HepG2 (cell line): Measurements from ENCODE around the gene ZNF771. TPM values are rescaled to one million over a fixed set of nuclear protein-coding genes. Genes with fewer than 3 reads are reported as not detected.
A peak's percentile ranks its signal among the peaks of the same experiment; 100 is the strongest.

Experiments used
- EED ChIP-seq: sonication (generic); formaldehyde crosslinking; IDR thresholded peaks from 2 replicates; pipeline ENCODE4 v1.5.0; 2020; ENCODE audit warnings: mild to moderate bottlenecking, missing genetic modification reagents
- IRF2 ChIP-seq: IDR thresholded peaks from 2 replicates; pipeline ENCODE4 v1.6.1; 2018; ENCODE audit warnings: missing genetic modification reagents, missing compliant biosample characterization
- NR2F2 ChIP-seq: IDR thresholded peaks from 2 replicates; pipeline ENCODE4 v1.6.1; 2012; ENCODE audit warnings: low read depth, inconsistent platforms, borderline replicate concordance
- POLR2AphosphoS2 ChIP-seq: IDR thresholded peaks from 2 replicates; pipeline ENCODE4 v1.6.1; 2011; ENCODE audit warnings: low read depth, low read length, improper control_type of control experiment
- PREB ChIP-seq: sonication (generic); formaldehyde crosslinking; IDR thresholded peaks from 2 replicates; pipeline ENCODE4 v1.4.0; 2020; ENCODE audit warnings: missing genetic modification reagents
- TFE3 ChIP-seq: IDR thresholded peaks from 2 replicates; pipeline ENCODE4 v1.6.1; 2016
- ZBTB34 ChIP-seq: sonication (generic); formaldehyde crosslinking; IDR thresholded peaks from 2 replicates; pipeline ENCODE4 v1.8.0; 2022; ENCODE audit warnings: mild to moderate bottlenecking, missing genetic modification reagents
- ZMYM4 ChIP-seq: sonication (generic); formaldehyde crosslinking; IDR thresholded peaks from 2 replicates; pipeline ENCODE4 v1.8.1; 2023; ENCODE audit warnings: mild to moderate bottlenecking, missing genetic modification reagents
- ZNF253 ChIP-seq: sonication (generic); formaldehyde crosslinking; IDR thresholded peaks from 2 replicates; pipeline ENCODE4 v1.8.0; 2022; ENCODE audit warnings: mild to moderate bottlenecking, missing genetic modification reagents, borderline replicate concordance
- ZNF317 ChIP-seq: sonication (generic); formaldehyde crosslinking; IDR thresholded peaks from 2 replicates; pipeline ENCODE4 v1.5.0; 2020; ENCODE audit warnings: mild to moderate bottlenecking, missing genetic modification reagents
- ZNF552 ChIP-seq: sonication (generic); formaldehyde crosslinking; IDR thresholded peaks from 2 replicates; pipeline ENCODE4 v1.9.0; 2022; ENCODE audit warnings: missing genetic modification reagents, mild to moderate bottlenecking, borderline replicate concordance
- ZNF703 ChIP-seq: sonication (generic); formaldehyde crosslinking; IDR thresholded peaks from 2 replicates; pipeline ENCODE4 v1.5.1; 2020; ENCODE audit warnings: missing genetic modification reagents, mild to moderate bottlenecking, moderate library complexity, borderline replicate concordance
- polyA plus RNA-seq, 8 experiments: library from polyadenylated mRNA; depleted of rRNA in 3 of 8; stranded (reverse) in 7 of 8; unstranded in 1 of 8; fragments of >200 nt; fragmentation: Illumina TruSeq in 4 of 8; extraction: Trizol in 4 of 8; gene quantifications; 2 replicates each; pipeline versions ENCODE4 v1.2.1 to v1.2.3, GENCODE V29; 2011 to 2016; ENCODE audit warnings: low read depth in 4 of 8, missing spikeins in 1 of 8, mixed read lengths in 1 of 8; ENCODE audit not compliant: insufficient read depth in 1 of 8
- total RNA-seq, 5 experiments: library from RNA; depleted of rRNA; stranded (reverse); fragments of >200 nt; fragmentation: Illumina TruSeq; extraction: Trizol; gene quantifications; 2 replicates each; pipeline ENCODE4 v1.2.3, GENCODE V29; 2016; ENCODE audit warnings: low read depth in 1 of 5
- TF ChIP-seq, protein P1 (sequence below): sonication (generic); formaldehyde crosslinking; IDR thresholded peaks from 2 replicates; pipeline ENCODE4 v1.8.0; 2022; ENCODE audit warnings: mild to moderate bottlenecking, missing genetic modification reagents, moderate library complexity
- TF ChIP-seq, protein P2 (sequence below): sonication (generic); formaldehyde crosslinking; IDR thresholded peaks from 2 replicates; pipeline ENCODE4 v1.4.0; 2020; ENCODE audit warnings: missing genetic modification reagents
- TF ChIP-seq, protein P3 (sequence below): IDR thresholded peaks from 2 replicates; pipeline ENCODE4 v1.6.1; 2012; ENCODE audit warnings: low read length, improper control_type of control experiment
- TF ChIP-seq, protein P4 (sequence below): sonication (generic); formaldehyde crosslinking; IDR thresholded peaks from 2 replicates; pipeline ENCODE4 v1.4.0; 2020; ENCODE audit warnings: missing genetic modification reagents, mild to moderate bottlenecking, borderline replicate concordance

The ZNF771 gene
- total and polyA plus RNA-seq, 2 of the 13 experiments (the other 11 are each of a cell fraction or from before 2014, with no cell fraction given) = 5.0 to 11.8 TPM

DNA sequence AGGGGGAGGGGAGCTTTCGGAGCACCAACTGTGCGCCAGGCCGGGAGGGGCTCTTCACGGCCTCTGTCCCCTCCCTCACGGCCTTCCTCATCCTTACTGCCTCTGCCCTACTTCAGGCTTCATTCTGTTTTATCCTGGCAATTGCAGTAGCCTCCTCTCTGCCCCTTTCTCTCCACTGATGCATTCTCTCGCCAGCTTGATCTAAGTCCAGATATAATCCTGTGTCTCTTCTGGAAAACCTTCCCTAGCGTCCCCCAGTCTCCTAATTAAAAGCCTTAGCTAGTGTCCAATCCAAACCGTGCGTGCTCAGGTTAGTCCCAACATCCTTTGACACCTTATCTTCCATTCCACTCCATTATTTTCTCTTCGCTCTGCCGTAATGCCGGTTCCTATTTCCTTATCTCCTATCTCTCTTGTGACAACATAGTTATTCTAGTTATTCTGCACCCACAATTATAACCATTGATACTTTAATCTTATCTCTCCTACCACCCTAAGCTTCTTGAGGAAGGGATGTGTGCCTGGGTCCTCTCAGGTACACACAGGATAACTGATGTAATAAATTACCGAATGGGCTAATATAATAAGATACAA is 11.3 kb upstream of the ZNF771 start (continued):
- TF ChIP-seq ZNF253 (no peak), EED (no peak), IRF2 (CRISPR knock-in tag) (no peak), ZNF703 (CRISPR knock-in tag) (no peak), POLR2AphosphoS2 (no peak), ZNF552 (no peak), TFE3 (CRISPR knock-in tag) (no peak), NR2F2 (no peak; the same call in 1 of the 2 replicates), ZBTB34 (CRISPR knock-in tag) (no peak), ZNF317 (CRISPR knock-in tag) (0 out of 2 replicates have a peak, but pooled peaks have one; percentile 23), PREB (no peak), ZMYM4 (CRISPR knock-in tag) (0 out of 2 replicates have a peak, but pooled peaks have one; percentile 20)
- TF ChIP-seq, protein P1, sequence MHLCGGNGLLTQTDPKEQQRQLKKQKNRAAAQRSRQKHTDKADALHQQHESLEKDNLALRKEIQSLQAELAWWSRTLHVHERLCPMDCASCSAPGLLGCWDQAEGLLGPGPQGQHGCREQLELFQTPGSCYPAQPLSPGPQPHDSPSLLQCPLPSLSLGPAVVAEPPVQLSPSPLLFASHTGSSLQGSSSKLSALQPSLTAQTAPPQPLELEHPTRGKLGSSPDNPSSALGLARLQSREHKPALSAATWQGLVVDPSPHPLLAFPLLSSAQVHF (CRISPR knock-in tag) = no peak
- TF ChIP-seq, protein P2, sequence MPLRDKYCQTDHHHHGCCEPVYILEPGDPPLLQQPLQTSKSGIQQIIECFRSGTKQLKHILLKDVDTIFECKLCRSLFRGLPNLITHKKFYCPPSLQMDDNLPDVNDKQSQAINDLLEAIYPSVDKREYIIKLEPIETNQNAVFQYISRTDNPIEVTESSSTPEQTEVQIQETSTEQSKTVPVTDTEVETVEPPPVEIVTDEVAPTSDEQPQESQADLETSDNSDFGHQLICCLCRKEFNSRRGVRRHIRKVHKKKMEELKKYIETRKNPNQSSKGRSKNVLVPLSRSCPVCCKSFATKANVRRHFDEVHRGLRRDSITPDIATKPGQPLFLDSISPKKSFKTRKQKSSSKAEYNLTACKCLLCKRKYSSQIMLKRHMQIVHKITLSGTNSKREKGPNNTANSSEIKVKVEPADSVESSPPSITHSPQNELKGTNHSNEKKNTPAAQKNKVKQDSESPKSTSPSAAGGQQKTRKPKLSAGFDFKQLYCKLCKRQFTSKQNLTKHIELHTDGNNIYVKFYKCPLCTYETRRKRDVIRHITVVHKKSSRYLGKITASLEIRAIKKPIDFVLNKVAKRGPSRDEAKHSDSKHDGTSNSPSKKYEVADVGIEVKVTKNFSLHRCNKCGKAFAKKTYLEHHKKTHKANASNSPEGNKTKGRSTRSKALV = no peak
- TF ChIP-seq, protein P3, sequence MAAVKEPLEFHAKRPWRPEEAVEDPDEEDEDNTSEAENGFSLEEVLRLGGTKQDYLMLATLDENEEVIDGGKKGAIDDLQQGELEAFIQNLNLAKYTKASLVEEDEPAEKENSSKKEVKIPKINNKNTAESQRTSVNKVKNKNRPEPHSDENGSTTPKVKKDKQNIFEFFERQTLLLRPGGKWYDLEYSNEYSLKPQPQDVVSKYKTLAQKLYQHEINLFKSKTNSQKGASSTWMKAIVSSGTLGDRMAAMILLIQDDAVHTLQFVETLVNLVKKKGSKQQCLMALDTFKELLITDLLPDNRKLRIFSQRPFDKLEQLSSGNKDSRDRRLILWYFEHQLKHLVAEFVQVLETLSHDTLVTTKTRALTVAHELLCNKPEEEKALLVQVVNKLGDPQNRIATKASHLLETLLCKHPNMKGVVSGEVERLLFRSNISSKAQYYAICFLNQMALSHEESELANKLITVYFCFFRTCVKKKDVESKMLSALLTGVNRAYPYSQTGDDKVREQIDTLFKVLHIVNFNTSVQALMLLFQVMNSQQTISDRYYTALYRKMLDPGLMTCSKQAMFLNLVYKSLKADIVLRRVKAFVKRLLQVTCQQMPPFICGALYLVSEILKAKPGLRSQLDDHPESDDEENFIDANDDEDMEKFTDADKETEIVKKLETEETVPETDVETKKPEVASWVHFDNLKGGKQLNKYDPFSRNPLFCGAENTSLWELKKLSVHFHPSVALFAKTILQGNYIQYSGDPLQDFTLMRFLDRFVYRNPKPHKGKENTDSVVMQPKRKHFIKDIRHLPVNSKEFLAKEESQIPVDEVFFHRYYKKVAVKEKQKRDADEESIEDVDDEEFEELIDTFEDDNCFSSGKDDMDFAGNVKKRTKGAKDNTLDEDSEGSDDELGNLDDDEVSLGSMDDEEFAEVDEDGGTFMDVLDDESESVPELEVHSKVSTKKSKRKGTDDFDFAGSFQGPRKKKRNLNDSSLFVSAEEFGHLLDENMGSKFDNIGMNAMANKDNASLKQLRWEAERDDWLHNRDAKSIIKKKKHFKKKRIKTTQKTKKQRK = no peak
- TF ChIP-seq, protein P4, sequence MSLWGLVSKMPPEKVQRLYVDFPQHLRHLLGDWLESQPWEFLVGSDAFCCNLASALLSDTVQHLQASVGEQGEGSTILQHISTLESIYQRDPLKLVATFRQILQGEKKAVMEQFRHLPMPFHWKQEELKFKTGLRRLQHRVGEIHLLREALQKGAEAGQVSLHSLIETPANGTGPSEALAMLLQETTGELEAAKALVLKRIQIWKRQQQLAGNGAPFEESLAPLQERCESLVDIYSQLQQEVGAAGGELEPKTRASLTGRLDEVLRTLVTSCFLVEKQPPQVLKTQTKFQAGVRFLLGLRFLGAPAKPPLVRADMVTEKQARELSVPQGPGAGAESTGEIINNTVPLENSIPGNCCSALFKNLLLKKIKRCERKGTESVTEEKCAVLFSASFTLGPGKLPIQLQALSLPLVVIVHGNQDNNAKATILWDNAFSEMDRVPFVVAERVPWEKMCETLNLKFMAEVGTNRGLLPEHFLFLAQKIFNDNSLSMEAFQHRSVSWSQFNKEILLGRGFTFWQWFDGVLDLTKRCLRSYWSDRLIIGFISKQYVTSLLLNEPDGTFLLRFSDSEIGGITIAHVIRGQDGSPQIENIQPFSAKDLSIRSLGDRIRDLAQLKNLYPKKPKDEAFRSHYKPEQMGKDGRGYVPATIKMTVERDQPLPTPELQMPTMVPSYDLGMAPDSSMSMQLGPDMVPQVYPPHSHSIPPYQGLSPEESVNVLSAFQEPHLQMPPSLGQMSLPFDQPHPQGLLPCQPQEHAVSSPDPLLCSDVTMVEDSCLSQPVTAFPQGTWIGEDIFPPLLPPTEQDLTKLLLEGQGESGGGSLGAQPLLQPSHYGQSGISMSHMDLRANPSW = no peak
